Activated T-helper 17 cell treated with anti-CD3 and anti-CD28 coated beads, Interleukin-2, amount 50 U/mL, for 72 hours (primary cell): ENCODE data around the gene LCN15. TPM values are rescaled to one million over a fixed set of nuclear protein-coding genes. Genes with fewer than 3 reads are reported as not detected.

Experiments
- ATAC-seq: fragments of 150-1000 bp; cut with Tn5 transposase; replicated peaks from 2 replicates; pipeline ENCODE4 v1.10.0; 2021; ENCODE audit warnings: mild to moderate bottlenecking, moderate library complexity
- H3K27ac Mint-ChIP-seq: one replicate; pipeline ENCODE4 v1.8.0; 2022; ENCODE audit warnings: mixed read lengths
- H3K27me3 Mint-ChIP-seq: one replicate; pipeline ENCODE4 v1.8.0; 2022; ENCODE audit warnings: mixed read lengths
- H3K36me3 Mint-ChIP-seq: one replicate; pipeline ENCODE4 v1.8.0; 2022; ENCODE audit warnings: low read depth, mild to moderate bottlenecking, mixed read lengths
- H3K4me1 Mint-ChIP-seq: one replicate; pipeline ENCODE4 v1.8.0; 2022; ENCODE audit warnings: mixed read lengths
- H3K4me3 Mint-ChIP-seq: one replicate; pipeline ENCODE4 v1.8.0; 2022; ENCODE audit warnings: mild to moderate bottlenecking, mixed read lengths
- H3K9me3 Mint-ChIP-seq: one replicate; pipeline ENCODE4 v1.8.0; 2022; ENCODE audit warnings: mixed read lengths
- total RNA-seq, 2 donors: library from RNA; stranded (reverse); gene quantifications; one replicate each; pipeline ENCODE4 v1.2.3, GENCODE V29; 2022

LCN15 gene
- total RNA-seq, 2 donors from 2014 or later = not detected

DNA sequence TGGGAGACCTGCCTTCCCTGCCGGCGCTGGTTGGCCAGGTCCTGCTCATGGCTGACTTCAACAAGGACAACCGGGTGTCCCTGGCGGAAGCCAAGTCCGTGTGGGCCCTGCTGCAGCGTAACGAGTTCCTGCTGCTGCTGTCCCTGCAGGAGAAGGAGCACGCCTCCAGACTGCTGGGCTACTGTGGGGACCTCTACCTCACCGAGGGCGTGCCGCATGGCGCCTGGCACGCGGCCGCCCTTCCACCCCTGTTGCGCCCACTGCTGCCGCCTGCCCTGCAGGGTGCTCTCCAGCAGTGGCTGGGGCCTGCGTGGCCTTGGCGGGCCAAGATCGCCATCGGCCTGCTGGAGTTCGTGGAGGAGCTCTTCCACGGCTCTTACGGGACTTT is 41.4 kb downstream of the LCN15 start:
- Mint-ChIP-seq H3K9me3 (no peaks in the 10 kb centered on the region), H3K4me1 (peaks cover 19% of the 10 kb centered on the region), H3K27ac (no peak overlapping the region), H3K36me3 (peaks cover 54% of the 10 kb centered on the region), H3K27me3 (no peaks in the 10 kb centered on the region), H3K4me3 (no peak overlapping the region)
- no peak for ATAC-seq

DNA sequence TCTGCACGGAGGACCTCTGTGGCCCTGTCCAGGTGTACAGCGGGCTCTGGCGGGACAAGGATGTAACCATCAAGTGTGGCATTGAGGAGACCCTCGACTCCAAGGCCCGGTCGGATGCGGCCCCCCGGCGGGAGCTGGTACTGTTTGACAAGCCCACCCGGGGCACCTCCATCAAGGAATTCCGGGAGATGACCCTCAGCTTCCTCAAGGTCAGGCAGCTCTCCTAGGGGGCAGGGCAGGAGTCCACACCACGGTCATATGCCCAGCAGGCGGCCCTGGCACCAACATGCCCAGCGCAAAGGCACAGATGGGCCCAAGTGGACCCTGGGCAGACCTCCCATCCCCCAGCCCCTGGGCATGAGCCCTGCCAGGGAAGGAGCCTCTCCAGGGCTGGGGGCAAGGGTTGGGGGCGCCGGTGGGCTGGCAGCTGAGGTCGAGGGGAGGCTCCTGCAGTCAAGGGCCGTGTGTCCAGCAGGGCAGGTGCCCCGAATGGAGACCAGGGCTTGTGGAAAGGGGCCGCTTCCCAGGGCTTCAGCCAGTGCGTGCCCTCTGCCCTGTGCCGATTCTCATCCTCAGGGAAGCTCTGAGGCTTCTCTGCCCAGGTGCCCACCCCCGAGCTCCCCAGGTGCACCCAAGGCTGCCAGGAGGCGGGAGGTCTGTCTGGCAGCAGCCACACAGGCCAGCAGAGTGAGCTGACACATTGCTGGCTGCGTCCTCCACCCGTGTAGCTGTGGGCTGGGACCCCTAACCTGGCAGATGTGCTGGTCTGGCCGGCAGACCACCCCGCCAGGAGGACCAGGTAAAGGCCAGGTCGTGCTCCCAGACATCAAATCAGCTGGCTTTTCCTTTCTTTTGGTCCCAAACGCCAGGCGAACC is 42.0 kb downstream of the LCN15 start:
- no peak for ATAC-seq
- H3K4me3 Mint-ChIP-seq = no peak overlapping the region
- H3K27me3 Mint-ChIP-seq = no peaks in the 10 kb centered on the region
- no peak overlapping the region for H3K27ac Mint-ChIP-seq
- peaks cover 50% of the 10 kb centered on the region for H3K36me3 Mint-ChIP-seq
- no peaks in the 10 kb centered on the region for H3K9me3 Mint-ChIP-seq
- peaks cover 19% of the 10 kb centered on the region for H3K4me1 Mint-ChIP-seq

DNA sequence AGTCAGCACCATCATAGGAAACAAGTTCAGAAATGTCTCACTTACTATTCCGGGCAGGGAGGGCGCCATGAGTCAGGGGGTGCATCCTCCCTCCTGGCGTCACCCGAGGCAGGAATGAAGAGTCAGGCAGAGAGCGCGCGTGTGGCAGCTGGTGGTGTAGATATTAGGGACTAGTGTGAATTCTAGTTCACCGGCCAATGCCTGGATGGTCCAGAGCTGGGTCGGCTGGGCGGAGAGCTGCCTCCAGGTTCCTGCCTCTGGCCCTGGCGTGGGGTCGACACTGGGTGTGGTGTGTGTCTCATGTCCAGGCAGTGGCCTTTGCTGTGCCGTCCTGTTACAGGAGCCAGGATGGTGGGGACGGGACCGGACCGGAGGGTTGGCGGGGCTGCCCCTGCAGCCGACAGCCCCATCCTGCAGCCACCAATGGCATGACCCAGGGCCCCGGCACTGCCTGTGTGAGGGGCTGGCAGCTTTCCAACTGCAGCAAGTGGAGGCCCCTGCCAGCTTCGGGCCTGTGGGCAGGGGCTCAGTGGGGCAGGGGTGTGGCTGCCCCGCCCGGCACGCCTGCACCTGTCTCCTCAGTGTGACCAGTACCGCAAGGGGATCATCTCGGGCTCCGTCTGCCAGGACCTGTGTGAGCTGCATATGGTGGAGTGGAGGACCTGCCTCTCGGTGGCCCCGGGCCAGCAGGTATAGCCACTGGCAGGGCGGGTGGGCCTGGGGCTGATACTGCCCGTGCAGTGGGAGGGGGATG is 42.8 kb downstream of the LCN15 start:
- H3K27ac Mint-ChIP-seq = peak overlapping the region; percentile 46
- ATAC-seq = peak; percentile 27
- no peaks in the 10 kb centered on the region for H3K27me3 Mint-ChIP-seq
- no peak overlapping the region for H3K4me3 Mint-ChIP-seq
- H3K9me3 Mint-ChIP-seq = no peaks in the 10 kb centered on the region
- H3K4me1 Mint-ChIP-seq = peaks cover 14% of the 10 kb centered on the region
- H3K36me3 Mint-ChIP-seq = peaks cover 42% of the 10 kb centered on the region

DNA sequence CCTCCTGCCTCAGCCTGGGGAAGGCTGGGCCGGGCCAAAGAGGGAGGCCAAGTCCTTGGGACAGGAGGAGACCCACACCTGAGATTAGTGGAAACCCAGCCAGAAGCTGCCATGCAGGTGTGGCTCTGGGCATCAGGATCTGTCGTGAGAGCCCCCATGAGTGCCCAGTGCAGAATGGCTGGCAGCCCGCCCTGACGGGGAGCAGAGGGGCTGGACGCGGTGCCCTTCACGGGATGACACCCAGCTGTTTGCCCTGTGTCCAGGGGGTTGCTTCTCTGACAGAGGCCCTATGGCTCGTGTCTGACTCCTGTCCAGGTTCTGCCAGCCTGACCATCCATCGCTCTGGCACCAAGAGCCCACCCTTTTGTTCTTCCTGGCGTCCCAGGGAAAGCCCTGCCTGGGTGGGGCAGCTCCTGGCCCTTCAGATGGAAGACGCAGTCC is 43.4 kb downstream of the LCN15 start:
- peaks cover 36% of the 10 kb centered on the region for H3K36me3 Mint-ChIP-seq
- ATAC-seq = no peak
- peak overlapping the region; percentile 46 for H3K27ac Mint-ChIP-seq

DNA sequence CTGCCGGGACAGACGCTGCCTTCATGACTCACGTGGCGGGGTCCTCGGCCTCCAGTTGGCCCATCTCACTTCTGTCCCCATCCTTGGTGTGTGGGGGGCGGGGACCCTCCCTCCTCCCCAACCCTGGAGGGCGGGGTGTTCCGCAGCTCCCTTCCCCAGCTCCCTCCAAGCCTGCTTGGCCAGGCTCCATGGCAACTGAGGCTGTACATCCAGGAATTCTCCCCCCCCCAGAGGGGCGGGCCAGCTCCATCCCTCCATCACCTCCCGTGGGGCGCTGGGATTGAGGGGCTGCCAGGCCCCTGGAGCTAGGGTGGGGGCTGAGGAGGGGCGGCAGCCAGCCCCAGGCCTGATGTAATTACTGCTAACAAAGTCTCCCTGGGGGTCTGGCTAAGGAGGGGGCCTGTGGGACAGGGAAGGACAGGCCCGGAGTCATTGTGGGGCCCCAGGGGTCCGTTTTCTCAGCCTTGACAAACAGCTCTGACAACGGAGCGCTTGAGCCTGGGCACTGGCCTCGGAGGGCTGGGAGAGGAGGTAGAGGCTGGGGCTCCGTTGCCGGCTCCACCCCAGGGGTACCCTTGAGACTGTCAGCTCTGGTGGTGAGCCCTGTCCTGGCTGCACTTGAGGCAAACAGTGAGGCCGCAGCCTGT is 43.9 kb downstream of the LCN15 start:
- no peak for ATAC-seq

More for the DNA sequence above, 43.4 kb downstream of the LCN15 start:
- Mint-ChIP-seq H3K9me3 (no peaks in the 10 kb centered on the region), H3K4me1 (peaks cover 11% of the 10 kb centered on the region), H3K27me3 (peaks cover 1% of the 10 kb centered on the region), H3K4me3 (no peak overlapping the region)

DNA sequence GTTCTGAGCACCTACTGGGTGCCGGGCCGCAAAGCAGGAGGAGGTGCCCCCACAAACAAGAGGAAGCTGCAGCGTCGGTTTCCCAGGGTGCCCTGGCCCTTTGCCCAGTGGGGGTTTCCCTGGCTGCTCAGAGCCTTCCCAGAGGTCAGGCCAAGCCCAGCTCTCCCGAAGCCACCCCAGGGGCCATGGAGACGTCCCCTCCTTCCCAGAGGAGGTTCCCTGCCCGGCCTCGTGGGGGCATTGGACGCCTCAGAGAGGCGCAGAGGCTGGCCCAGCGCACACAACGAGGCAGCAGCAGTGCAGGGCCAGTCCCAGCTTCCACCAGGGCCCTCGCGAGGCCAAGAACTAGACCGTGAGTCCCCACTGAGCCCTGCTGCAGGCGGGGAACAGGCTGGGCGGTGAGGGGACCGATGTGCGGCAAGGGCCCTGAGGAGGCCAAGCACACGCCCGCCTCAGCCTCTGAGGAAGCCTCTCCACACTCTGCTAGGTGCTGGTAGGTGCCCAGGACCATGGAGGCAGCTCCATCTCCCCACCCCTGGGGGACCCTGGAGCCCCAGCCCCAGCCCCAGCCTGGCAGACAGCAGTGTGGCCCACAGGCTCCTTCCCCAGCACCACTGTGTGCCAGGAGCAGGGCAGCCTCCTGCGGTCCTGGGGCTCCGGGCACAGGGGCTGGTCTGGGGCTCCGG is 45.0 kb downstream of the LCN15 start:
- ATAC-seq = peak; percentile 25

More for the DNA sequence above, 43.9 kb downstream of the LCN15 start:
- peaks cover 30% of the 10 kb centered on the region for H3K36me3 Mint-ChIP-seq
- H3K4me1 Mint-ChIP-seq = peaks cover 11% of the 10 kb centered on the region
- no peak overlapping the region for H3K4me3 Mint-ChIP-seq
- no peak overlapping the region for H3K27ac Mint-ChIP-seq
- H3K27me3 Mint-ChIP-seq = peaks cover 5% of the 10 kb centered on the region
- H3K9me3 Mint-ChIP-seq = no peaks in the 10 kb centered on the region

DNA sequence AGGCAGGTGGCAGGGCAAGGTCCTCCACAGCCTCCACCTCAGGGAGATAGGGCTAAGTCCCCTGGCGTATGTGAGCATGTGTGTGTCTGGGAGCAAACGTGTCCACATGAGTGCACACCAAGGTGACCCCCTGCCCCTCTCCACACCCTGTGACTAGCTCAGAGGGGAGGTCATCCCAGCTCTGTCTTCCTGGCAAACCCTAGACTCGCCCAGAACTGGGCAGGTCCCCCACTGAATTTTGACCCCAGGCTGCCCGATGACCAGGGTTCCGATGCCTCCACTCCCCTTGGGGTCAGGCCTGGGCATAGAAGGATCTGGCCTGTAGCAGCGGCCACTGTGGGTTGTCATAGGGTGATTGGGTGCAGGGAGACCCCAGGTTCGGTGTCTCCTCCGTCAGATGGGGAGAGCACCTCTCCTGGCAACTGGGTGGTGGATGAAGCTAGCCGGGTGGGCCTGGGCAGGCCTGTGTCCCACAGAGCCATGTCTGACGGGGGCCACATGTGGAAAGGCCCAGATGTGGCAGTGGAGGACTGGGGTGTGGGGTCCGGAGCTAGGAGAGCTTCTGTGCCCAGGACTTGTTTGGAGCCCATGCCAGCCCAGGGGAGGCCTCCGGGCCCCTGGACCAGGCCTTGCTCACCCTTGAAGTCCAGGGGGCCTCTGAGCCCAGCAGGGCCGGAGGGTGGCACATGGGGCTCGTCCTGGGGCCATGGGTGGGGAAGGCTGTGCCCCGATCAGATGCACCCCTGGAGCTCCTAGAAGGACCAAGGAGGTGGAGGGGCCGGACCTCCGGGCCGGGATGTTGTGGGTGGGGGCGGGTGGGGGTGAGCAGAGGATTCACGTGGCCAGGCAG is 45.7 kb downstream of the LCN15 start:
- Mint-ChIP-seq H3K9me3 (no peaks in the 10 kb centered on the region), H3K27me3 (peaks cover 5% of the 10 kb centered on the region), H3K4me3 (no peak overlapping the region), H3K27ac (no peak overlapping the region), H3K36me3 (peaks cover 12% of the 10 kb centered on the region), H3K4me1 (peaks cover 4% of the 10 kb centered on the region)
- ATAC-seq = no peak

More for the DNA sequence above, 45.0 kb downstream of the LCN15 start:
- peaks cover 20% of the 10 kb centered on the region for H3K36me3 Mint-ChIP-seq
- H3K27me3 Mint-ChIP-seq = peaks cover 5% of the 10 kb centered on the region
- H3K27ac Mint-ChIP-seq = no peak overlapping the region
- no peaks in the 10 kb centered on the region for H3K9me3 Mint-ChIP-seq
- H3K4me1 Mint-ChIP-seq = peaks cover 9% of the 10 kb centered on the region
- H3K4me3 Mint-ChIP-seq = no peak overlapping the region

DNA sequence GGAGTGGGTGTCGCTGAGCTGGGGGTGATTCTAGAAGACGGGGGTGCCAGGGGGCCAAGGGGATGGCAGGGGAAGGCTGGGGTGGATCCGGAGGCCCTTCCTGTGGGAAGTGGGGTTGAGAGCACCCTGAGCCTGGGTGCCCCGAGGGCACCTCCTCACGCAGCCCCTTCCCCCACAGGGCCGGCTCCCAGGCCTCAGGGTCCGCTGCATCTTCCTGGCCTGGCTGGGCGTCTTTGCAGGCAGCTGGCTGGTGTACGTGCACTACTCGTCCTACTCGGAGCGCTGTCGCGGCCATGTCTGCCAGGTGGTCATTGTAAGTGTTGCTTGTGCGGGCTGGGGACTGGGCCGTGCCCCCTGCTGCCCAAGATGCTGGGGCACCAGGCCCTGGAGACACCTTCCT is 46.9 kb downstream of the LCN15 start:
- ATAC-seq = no peak
- no peaks in the 10 kb centered on the region for H3K9me3 Mint-ChIP-seq
- peaks cover 4% of the 10 kb centered on the region for H3K4me1 Mint-ChIP-seq
- H3K27me3 Mint-ChIP-seq = peaks cover 5% of the 10 kb centered on the region
- no peak overlapping the region for H3K4me3 Mint-ChIP-seq
- H3K27ac Mint-ChIP-seq = no peak overlapping the region
- peaks cover 6% of the 10 kb centered on the region for H3K36me3 Mint-ChIP-seq

DNA sequence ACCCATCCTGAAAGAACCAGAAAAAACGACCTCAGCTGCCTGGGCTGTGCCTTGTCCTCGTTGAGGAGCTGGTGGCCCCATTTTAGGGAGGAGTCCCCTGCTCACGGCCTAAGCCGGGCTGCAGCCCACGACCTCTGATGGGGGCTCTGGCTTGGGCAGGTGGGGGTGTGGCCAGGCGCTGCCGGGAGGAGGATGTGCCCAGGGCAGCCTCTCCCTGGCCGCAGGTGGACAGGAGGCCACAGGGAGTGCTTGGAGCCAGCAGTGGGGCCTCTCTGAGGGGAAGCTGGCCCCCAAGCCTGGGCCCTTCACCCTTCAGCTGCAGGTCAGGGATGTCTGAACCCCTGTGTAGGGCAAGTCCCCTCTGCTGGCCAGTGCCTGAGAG is 49.4 kb downstream of the LCN15 start:
- ATAC-seq = no peak
- Mint-ChIP-seq H3K36me3 (no peaks in the 10 kb centered on the region), H3K27ac (no peak overlapping the region), H3K9me3 (no peaks in the 10 kb centered on the region), H3K4me1 (no peaks in the 10 kb centered on the region), H3K27me3 (peaks cover 12% of the 10 kb centered on the region), H3K4me3 (no peak overlapping the region)

DNA sequence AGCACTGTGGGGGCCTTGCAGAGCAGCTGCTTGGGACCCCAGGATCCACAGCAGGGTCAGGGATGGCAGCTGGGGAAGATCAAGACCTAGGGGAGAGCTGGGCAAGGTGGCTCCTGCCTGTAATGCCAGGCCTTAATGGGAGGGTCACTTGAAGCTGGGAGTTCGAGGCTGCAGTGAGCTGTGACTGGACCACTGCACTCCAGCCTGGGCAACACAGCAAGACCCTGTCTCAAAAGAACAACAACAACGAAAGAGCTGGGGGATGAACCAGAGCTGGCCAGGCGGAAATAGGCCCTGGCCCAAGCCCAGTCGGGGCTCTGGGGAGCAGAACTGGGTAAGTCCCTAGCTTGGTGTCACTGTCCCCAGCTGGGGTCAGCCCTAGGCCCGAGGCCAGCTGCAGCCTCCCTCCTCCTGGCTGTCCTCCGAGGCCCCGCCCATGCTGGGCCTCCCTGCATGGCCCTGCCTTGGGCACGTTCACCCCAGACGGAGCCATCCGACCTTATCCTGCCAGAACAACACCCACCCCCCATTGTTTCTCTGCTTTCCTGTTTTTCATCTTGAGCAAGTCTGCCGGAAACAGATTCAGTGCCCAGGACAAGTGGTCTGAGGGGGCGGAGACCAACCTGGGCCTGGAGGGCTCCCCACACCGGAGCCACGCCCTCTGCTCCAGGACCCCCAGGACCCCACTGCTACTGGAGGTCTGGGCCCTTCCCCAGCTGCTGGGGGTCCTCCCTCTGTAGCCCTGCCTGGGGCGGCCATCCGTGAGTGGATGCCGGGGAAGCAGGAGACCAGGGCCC is 50.0 kb downstream of the LCN15 start:
- H3K4me1 Mint-ChIP-seq = no peaks in the 10 kb centered on the region
- ATAC-seq = no peak
- no peak overlapping the region for H3K4me3 Mint-ChIP-seq
- H3K27ac Mint-ChIP-seq = no peak overlapping the region
- H3K27me3 Mint-ChIP-seq = peaks cover 12% of the 10 kb centered on the region
- no peaks in the 10 kb centered on the region for H3K9me3 Mint-ChIP-seq
- H3K36me3 Mint-ChIP-seq = no peaks in the 10 kb centered on the region

DNA sequence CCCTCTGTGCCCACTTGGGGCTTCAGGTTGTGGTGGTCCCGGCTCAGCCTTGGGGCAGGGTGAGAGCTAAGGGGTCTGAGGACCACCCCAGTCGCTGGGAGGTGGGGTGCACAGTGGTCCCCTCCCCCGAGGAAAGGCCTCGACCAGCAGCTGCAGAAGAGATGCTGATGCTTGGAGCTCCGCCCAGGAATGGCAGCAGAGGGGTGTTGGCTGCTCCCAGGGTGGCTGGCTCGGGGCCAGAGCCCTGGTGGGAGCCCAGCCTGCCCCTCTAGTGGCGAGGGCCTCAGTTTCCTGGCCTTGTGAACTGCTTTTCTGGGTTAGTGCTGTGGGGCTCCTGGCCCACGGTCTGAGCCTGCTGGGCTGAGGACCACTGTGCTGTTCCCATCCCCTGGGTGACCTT is 50.8 kb downstream of the LCN15 start:
- H3K27me3 Mint-ChIP-seq = peaks cover 12% of the 10 kb centered on the region
- no peak overlapping the region for H3K4me3 Mint-ChIP-seq
- ATAC-seq = no peak
- H3K4me1 Mint-ChIP-seq = no peaks in the 10 kb centered on the region
- no peaks in the 10 kb centered on the region for H3K9me3 Mint-ChIP-seq
- no peaks in the 10 kb centered on the region for H3K36me3 Mint-ChIP-seq
- no peak overlapping the region for H3K27ac Mint-ChIP-seq

DNA sequence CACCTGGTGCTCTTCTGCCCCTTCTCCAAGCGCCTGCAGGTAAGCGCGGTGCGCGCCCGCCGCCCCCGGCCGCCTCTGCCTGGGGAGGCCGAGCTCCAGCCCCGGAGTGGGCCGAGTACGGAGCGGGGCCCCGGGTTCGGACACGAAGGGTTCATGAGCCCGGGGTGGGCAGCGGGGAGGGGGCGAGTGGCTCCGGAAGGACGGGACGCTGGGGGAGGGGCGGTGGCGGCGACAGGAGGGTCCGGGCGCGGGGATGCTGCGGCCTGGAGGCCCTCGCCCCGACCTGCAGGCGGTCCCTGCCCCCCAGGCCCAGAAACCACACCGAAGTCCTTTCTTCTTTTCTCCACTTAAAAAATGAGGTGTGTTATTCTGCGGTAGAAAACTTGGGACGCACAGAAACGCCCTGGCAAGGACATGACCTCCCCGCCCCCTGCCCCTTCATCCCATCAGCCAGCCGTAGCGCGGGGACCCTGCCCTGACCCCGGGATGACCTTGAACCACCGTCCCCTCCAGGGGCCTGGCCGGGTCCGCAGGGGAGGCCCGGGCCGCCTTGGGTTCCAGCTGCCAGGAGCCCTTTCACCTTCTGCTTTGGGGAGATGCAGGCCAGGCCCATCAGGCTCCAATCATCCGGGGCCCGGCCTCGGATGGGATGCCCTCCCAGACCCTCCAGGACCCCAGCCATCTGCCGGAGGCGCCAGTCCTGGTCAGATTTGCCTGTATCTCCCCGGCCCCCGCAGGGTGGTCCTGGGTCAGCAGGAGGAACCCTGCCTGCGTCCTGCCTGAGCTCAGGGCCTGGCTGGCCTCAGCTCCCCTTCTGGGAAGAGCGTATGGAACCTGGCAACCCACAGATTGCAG is 51.4 kb downstream of the LCN15 start:
- Mint-ChIP-seq H3K9me3 (no peaks in the 10 kb centered on the region), H3K36me3 (no peaks in the 10 kb centered on the region)
- ATAC-seq = no peak

More for the DNA sequence above, 51.4 kb downstream of the LCN15 start:
- Mint-ChIP-seq H3K4me3 (no peak overlapping the region), H3K27ac (no peak overlapping the region), H3K27me3 (peaks cover 16% of the 10 kb centered on the region), H3K4me1 (no peaks in the 10 kb centered on the region)
